GM23248 (cell line): ENCODE data around the gene GNAI2. TPM values are rescaled to one million over a fixed set of nuclear protein-coding genes. Genes with fewer than 3 reads are reported as not detected.

Source experiments
- DNase-seq: peaks from one replicate; pipeline ENCODE4 v3.0.0-alpha.2; 2015
- H2AFZ ChIP-seq: fragments of 200-600 bp; sonication (generic); 2 replicates; pipeline ENCODE4 v1.6.1; 2016; ENCODE audit warnings: antibody characterized with exemption
- H3F3A ChIP-seq: fragments of 200-600 bp; sonication (generic); 2 replicates; pipeline ENCODE4 v1.6.1; 2016; ENCODE audit warnings: mild to moderate bottlenecking, antibody characterized with exemption, mixed run types; ENCODE audit not compliant: insufficient read depth
- H3K27ac ChIP-seq: fragments of 200-600 bp; sonication (generic); 2 replicates; pipeline ENCODE4 v1.5.1; 2016; ENCODE audit warnings: mild to moderate bottlenecking
- H3K27me3 ChIP-seq: fragments of 200-600 bp; sonication (generic); replicated peaks from 2 replicates; pipeline ENCODE4 v1.6.1; 2016; ENCODE audit warnings: mild to moderate bottlenecking; ENCODE audit not compliant: insufficient read depth
- H3K36me3 ChIP-seq: fragments of 200-600 bp; sonication (generic); 2 replicates; pipeline ENCODE4 v1.6.1; 2016; ENCODE audit warnings: low read depth, mild to moderate bottlenecking
- H3K4me1 ChIP-seq: fragments of 200-600 bp; sonication (generic); 2 replicates; pipeline ENCODE4 v1.6.1; 2016; ENCODE audit warnings: mild to moderate bottlenecking; ENCODE audit not compliant: insufficient read depth
- H3K4me2 ChIP-seq: fragments of 200-600 bp; sonication (generic); one replicate; pipeline ENCODE4 v1.6.1; 2016; ENCODE audit warnings: mild to moderate bottlenecking; ENCODE audit not compliant: unreplicated experiment
- H3K4me3 ChIP-seq: fragments of 200-600 bp; sonication (generic); 2 replicates; pipeline ENCODE4 v1.5.1; 2016; ENCODE audit warnings: mild to moderate bottlenecking
- H3K79me2 ChIP-seq: fragments of 200-600 bp; sonication (generic); 2 replicates; pipeline ENCODE4 v1.6.1; 2016; ENCODE audit warnings: mild to moderate bottlenecking; ENCODE audit not compliant: insufficient read depth
- H3K9ac ChIP-seq: fragments of 200-600 bp; sonication (generic); 2 replicates; pipeline ENCODE4 v1.6.1; 2016; ENCODE audit warnings: mild to moderate bottlenecking
- H3K9me2 ChIP-seq: fragments of 200-600 bp; sonication (generic); 2 replicates; pipeline ENCODE4 v1.6.1; 2016; ENCODE audit warnings: mixed run types, mild to moderate bottlenecking, moderate library complexity; ENCODE audit not compliant: insufficient read depth
- H3K9me3 ChIP-seq: fragments of 200-600 bp; sonication (generic); one replicate; pipeline ENCODE4 v1.6.1; 2017; ENCODE audit warnings: low read depth
- H4K20me1 ChIP-seq: fragments of 200-600 bp; sonication (generic); 2 replicates; pipeline ENCODE4 v1.6.0; 2016; ENCODE audit not compliant: insufficient read depth
- EZH2 ChIP-seq: fragments of 200-600 bp; sonication (generic); IDR thresholded peaks from 2 replicates; pipeline ENCODE4 v1.6.1; 2018; ENCODE audit warnings: antibody characterized with exemption, mild to moderate bottlenecking; ENCODE audit not compliant: insufficient read depth, poor library complexity, severe bottlenecking
- EZH2phosphoT487 ChIP-seq: fragments of 200-600 bp; sonication (generic); IDR thresholded peaks from 2 replicates; pipeline ENCODE4 v1.6.1; 2018; ENCODE audit warnings: antibody characterized with exemption, moderate library complexity, mild to moderate bottlenecking, low read depth; ENCODE audit not compliant: insufficient read depth
- WGBS, 2 experiments: methylation state at CpG; one replicate each; pipeline ENCODE4 v1.1.6; 2015 to 2017; ENCODE audit warnings: low lambda C conversion rate in 2 of 2, low coverage in 1 of 2; ENCODE audit errors: missing lambda C conversion rate in 2 of 2; 5-methylcytosine and 5-hydroxymethylcytosine counted together
- in situ Hi-C: fragments of 300-500 bp; cut with MboI; formaldehyde crosslinking; loops from 2 replicates; pipeline ENCODE4 v1.15.0; 2020
- polyA plus RNA-seq: library from polyadenylated mRNA; unstranded; fragments of >200 nt; fragmentation: Nextera tagmentation; extraction: Ambion mirVana; gene quantifications from 2 replicates; pipeline ENCODE4 v1.2.1, GENCODE V29; 2016
- total RNA-seq: library from RNA; depleted of rRNA; stranded (reverse); fragments of >200 nt; shearing (Covaris generic); gene quantifications from 2 replicates; pipeline ENCODE4 v1.2.3, GENCODE V29; 2014

Gene GNAI2
- total and polyA plus RNA-seq, 2 experiments from 2014 or later, result 424 to 427 TPM

GRCh38 chr3:50203809-50204803, 31.9 kb upstream of the GNAI2 start:
- Histone ChIP-seq H3K9me3 (no peaks in the 10 kb centered on the region), H2AFZ (no peak overlapping the region), H3F3A (no peaks in the 10 kb centered on the region), H3K79me2 (no peaks in the 10 kb centered on the region), H3K27ac (no peak overlapping the region), H3K4me1 (no peaks in the 10 kb centered on the region; the same call in 1 of the 2 replicates), H4K20me1 (no peaks in the 10 kb centered on the region), H3K4me2 (no peak overlapping the region), H3K9ac (no peak overlapping the region), H3K4me3 (no peak overlapping the region), H3K27me3 (peaks cover 24% of the 10 kb centered on the region), H3K36me3 (no peaks in the 10 kb centered on the region), H3K9me2 (no peaks in the 10 kb centered on the region)
- in situ Hi-C loops, result loop anchor here (25.0 kb wide), 1 partner anchor 333 kb away; no protein-coding TSS in a partner anchor
- no peak for DNase-seq
- 56% methylated on average over 12 of the region's 12 CpGs for WGBS, 2 experiments
- no peak for TF ChIP-seq EZH2phosphoT487
- peak; percentile 51 for TF ChIP-seq EZH2

GRCh38 chr3:50204804-50205412, 31.1 kb upstream of the GNAI2 start, which contains the start of gene SLC38A3:
SLC38A3 (plus strand) TSS chr3:50205271; CDS start chr3:50214200, 8,929 bp downstream.
- Histone ChIP-seq H3K9me2 (no peaks in the 10 kb centered on the region), H2AFZ (0 out of 2 replicates have a peak within 1 kb of the TSS, but pooled peaks have one; percentile 15), H3K27me3 (peaks cover 16% of the 10 kb centered on the region), H3K27ac (no peak within 1 kb of the TSS), H3K9me3 (no peaks in the 10 kb centered on the region), H3K79me2 (no peaks in the 10 kb centered on the region), H3K4me1 (no peaks in the 10 kb centered on the region; the same call in 1 of the 2 replicates), H4K20me1 (no peaks in the 10 kb centered on the region), H3F3A (no peaks in the 10 kb centered on the region), H3K36me3 (no peaks in the 10 kb centered on the region), H3K4me3 (peak within 1 kb of the TSS; percentile 34; the same call in 1 of the 2 replicates), H3K9ac (no peak within 1 kb of the TSS), H3K4me2 (no peak within 1 kb of the TSS)
- in situ Hi-C loops, result loop anchor here (25.0 kb wide), 1 partner anchor 332 kb away; no protein-coding TSS in a partner anchor
- TF ChIP-seq EZH2 (no peak), EZH2phosphoT487 (no peak)
- 1% methylated on average over 15 to 25 of the region's 41 CpGs for WGBS, 2 experiments
- DNase-seq, result no peak

- H3K9me2 ChIP-seq, result no peaks in the 10 kb centered on the region
- H3F3A ChIP-seq, result no peaks in the 10 kb centered on the region
- H4K20me1 ChIP-seq, result no peaks in the 10 kb centered on the region
- H3K9me3 ChIP-seq, result no peaks in the 10 kb centered on the region
- H3K36me3 ChIP-seq, result no peaks in the 10 kb centered on the region
- peak; percentile 29 for DNase-seq
- H3K4me3 ChIP-seq, result peak overlapping the region; percentile 34; the same call in 1 of the 2 replicates
- no peak for TF ChIP-seq EZH2
- TF ChIP-seq EZH2phosphoT487, result no peak
- H3K9ac ChIP-seq, result no peak overlapping the region
- in situ Hi-C loops, result loop anchor here (25.0 kb wide), 1 partner anchor 332 kb away; no protein-coding TSS in a partner anchor
- 3 to 17% methylated on average over 44 to 65 of the region's 67 CpGs for WGBS, 2 experiments
- no peaks in the 10 kb centered on the region; the same call in 1 of the 2 replicates for H3K4me1 ChIP-seq
- H3K4me2 ChIP-seq, result no peak overlapping the region
- H3K27me3 ChIP-seq, result peaks cover 14% of the 10 kb centered on the region
- H3K79me2 ChIP-seq, result no peaks in the 10 kb centered on the region
- H2AFZ ChIP-seq, result 0 out of 2 replicates have a peak overlapping the region, but pooled peaks have one; percentile 15
- H3K27ac ChIP-seq, result no peak overlapping the region
Observed at GRCh38 chr3:50205413-50206276, 30.4 kb upstream of the GNAI2 start.
